NB4 (cell line): ENCODE data around the gene COL1A2.

Source experiments
- CTCF ChIP-seq: IDR thresholded peaks from one replicate; pipeline ENCODE4 v1.5.1; 2012; ENCODE audit warnings: low read depth, low read length
- POLR2A ChIP-seq: IDR thresholded peaks from 2 replicates; pipeline ENCODE4 v1.6.1; 2011; ENCODE audit warnings: mild to moderate bottlenecking; ENCODE audit not compliant: insufficient read length; ENCODE audit errors: extremely low read depth
- TF ChIP-seq, protein P1 (sequence below): IDR thresholded peaks from 2 replicates; pipeline ENCODE4 v1.6.1; 2011; ENCODE audit warnings: low read depth, low read length

GRCh38 chr7:94348142-94348541, 46.6 kb upstream of the COL1A2 start:
- TF ChIP-seq CTCF (no peak), POLR2A (no peak)
- TF ChIP-seq, protein P1, sequence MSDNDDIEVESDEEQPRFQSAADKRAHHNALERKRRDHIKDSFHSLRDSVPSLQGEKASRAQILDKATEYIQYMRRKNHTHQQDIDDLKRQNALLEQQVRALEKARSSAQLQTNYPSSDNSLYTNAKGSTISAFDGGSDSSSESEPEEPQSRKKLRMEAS: no peak
